NCI-H2227 (cell line): ENCODE results near the gene TBC1D4.

Source experiments
- DNase-seq: peaks from one replicate; lab custom pipeline; 2025; ENCODE audit not compliant: unreplicated experiment; lab: John Stamatoyannopoulos, UW

The TBC1D4 gene

GRCh38 chr13:75489502-75490263 is 7.7 kb upstream of the TBC1D4 start:
- no peak for DNase-seq

GRCh38 chr13:75486146-75487062 is 4.4 kb upstream of the TBC1D4 start:
- no peak for DNase-seq

- DNase-seq: no peak
Measured at GRCh38 chr13:75485286-75486062, 3.5 kb upstream of the TBC1D4 start.

DNA sequence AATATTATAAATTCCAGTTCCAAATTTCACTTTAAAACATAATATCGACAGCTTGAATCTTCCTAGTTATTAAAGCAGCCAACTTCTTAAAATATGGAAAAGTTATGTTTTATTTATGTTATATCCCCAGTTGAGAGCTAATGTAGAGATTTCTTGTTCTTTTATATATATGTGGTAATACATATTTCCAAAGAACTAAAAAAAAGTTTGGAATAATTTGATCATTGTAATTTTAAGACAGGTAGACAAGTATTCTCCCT is 781 bp upstream of the TBC1D4 start:
- DNase-seq: no peak

DNA sequence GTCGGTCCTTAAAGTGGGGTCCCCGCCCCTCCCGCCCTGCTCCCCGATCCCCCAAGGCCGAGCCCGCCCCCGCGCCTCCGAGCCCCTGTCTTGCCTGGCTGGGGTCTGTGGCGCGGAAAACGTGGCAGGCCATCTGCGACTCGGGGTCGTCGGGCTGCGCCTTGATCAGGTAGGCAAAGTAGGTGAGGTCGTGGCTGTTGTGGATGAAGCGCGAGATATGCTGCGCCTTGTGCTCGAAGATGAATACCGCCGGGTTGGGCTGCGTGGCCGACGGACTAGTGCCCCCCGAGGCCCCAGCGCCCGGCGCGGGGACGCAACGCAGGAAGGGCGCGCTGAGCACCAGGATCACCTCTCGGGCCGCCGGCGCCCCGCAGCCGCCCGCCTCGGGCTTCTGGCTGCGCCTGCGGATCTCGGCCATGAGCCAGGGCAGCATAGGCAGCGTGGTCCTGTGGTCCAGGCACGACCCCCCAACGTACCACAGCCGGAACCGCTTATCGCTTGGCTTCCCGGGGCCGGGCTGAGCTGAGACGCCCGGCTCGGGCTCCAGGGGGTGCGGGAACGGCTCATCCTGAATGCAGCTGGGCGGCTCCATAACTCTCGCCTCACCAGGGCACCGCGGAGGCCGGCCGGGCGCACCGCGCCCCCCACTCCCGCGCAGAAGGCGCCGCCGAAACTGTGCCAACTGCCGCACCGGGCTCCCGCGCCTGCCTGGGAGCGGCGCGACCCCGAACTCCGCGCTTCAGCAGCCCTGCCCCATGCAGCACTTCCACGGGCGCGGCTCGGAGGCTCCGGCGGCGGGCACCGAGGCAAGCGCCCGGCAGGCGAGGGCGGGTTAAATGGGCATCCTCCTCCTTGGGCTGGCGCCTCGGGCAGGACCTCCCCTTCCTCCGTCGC is 546 bp downstream of the TBC1D4 start:
- peak; percentile 45 for DNase-seq

DNA sequence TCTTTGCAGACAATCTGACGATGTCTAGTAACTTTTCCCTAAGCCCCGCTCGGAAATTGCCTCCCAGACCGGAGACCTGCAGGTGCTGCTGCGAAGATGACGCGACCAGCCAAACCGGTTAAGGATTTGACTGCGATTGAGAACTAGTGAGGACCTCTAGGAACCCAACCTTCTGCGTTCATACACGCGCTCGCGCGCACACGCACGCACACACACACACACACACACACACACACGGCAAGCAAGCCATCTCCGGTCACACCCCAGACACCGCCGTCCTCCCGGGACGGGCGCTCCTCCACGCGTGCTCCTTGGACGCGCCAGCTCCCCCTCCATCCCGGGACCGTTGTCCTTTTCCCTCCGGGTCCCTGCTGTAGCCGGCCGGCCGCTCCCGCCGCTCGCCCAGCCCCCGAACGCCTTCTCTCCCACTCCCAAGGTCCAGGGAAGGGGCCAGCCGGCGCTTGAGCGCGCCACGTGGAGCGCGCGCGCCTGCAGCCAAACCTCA is 1.2 kb downstream of the TBC1D4 start:
- DNase-seq: peak; percentile 59

DNA sequence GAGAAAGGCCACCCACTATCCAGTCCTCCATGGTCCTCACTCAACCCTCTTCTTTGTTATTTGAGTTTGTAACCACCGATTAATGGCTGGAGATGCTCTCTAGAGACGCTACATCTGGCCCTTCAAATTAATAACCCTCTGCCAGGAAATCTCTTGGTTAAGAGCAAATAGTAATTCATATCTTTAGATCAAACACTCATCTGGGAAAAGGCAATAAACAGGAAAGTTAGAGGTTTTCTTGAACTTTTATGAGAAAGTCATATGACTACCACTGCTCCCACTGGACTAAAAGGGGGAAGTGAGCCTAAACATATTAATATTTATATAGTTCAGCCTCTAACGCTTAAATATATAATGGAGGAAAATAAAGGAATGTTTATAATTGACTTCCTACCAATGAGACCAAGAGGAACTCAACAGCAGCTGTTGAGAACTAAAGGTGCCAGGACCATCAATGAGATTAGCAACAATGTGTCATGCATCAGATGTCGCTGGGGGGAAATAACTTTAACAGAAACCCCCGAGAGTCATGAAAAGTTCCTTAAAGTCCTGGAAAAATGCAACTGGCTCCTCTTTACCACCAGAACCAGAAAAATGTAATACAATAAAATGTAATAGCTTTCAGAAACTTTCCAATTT is 2.7 kb downstream of the TBC1D4 start:
- DNase-seq: peak; percentile 40

- DNase-seq: no peak
Measured at GRCh38 chr13:75478659-75479058, 3.3 kb downstream of the TBC1D4 start.

- DNase-seq: no peak
Measured at GRCh38 chr13:75474956-75475355, 7.0 kb downstream of the TBC1D4 start.

DNA sequence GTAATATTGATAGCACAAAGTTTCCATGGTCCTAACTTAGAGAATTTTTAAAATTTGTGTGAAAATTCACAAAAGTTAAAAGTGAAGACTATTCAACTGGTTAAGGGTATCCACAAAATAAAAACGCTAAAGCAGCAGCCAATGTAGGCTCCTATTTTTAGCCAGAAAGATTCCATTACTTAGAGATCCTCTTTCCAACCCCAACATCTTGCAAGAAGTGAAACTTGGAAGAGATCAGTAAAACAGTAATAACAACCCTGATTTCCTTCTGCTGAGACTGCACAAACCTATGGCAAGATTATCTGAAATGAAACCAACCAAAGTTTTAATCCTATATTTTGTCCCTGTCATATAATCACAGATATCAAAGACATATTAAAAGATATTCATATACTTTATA is 8.5 kb downstream of the TBC1D4 start:
- no peak for DNase-seq

- DNase-seq: no peak
Measured at GRCh38 chr13:75470676-75471075, 11.3 kb downstream of the TBC1D4 start.

- no peak for DNase-seq
Measured at GRCh38 chr13:75469047-75469446, 12.9 kb downstream of the TBC1D4 start.

DNA sequence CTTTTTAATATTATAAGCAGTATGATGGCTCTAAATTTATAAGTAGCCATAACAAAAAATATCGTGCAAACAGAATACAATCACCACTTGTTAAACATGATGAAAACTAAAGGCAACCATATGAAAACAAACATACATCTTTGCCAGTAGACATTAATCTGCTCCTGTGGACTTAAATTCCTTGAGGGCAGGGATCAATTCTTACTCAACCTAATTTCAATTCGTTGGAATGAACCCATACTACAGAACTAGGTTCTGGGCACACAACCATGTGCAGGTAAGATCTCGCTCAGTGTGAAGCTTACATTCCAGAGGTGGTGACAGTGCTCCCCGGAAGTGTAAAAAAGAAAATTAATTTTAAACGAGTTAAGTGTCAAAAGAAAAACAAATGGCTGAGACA is 13.4 kb downstream of the TBC1D4 start:
- no peak for DNase-seq

GRCh38 chr13:75468098-75468497 is 13.9 kb downstream of the TBC1D4 start:
- no peak for DNase-seq

DNA sequence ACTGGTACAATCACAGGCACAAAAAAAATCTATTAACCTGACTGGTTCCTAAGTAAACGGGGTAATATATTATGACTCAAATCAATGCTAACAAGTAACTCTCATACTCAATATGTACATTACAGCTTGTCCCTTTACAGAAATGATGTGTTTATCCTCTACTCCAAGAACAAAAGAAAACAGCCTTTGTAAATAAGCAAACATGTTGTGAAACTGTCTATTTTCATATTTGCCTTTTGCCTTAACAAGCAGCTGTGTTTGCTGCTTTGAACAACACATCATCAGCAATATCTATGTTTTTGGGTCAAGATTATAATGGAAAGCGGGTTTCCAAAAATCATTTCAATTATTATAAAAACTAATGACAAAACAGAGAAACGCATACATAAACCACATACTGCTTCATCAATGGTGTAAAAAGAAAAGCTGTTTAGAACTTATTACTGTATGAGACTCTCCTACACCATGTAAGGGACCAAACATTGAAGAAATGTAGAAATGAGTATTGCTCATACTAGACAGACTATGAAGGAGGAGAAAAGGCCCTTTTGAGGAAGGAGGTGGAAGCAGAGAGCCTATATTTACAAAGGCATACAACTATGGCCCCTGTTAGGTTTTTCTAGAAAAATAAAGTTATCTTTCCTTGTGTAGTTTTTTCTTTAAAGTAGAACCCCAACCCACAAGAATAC is 14.8 kb downstream of the TBC1D4 start:
- no peak for DNase-seq

DNA sequence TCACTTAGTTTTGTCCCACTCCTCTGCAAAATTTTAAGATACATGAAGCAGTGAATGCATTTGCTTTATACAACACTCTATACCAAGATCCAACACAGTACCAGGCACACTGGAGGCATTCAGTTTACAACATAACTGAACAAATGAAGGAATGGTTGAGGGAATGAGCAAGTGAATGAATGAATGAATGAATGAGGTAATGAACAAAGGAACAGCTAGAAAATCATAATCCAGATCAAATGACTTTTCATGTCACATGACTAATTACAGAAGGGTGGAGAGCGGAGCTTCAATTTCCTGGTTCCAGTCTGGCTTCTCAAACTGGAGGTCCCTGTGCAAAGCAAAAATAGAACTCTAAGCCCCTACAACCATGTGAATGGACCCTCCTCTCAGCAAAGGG is 16.7 kb downstream of the TBC1D4 start:
- DNase-seq: no peak

- no peak for DNase-seq
Measured at GRCh38 chr13:75461314-75461713, 20.7 kb downstream of the TBC1D4 start.

DNA sequence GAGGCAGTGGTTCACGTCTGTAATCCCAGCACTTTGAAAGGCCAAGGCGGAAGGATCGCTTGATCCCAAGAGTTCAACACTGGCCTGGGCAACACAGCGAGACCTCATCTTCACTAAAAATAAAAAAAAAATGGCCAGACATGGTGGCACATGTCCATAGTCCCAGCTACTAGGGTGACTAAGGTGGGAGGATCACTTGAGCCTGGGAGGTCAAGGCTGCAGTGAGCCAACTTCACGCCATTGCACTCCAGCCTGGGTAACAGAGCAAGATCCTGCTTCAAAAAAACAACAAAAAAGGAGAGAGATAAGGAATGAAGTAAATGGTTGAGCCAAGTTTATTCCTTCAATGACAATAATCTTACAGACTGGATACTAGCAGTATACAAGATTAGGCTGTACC is 21.3 kb downstream of the TBC1D4 start:
- no peak for DNase-seq

GRCh38 chr13:75458696-75459422 is 23.1 kb downstream of the TBC1D4 start:
- DNase-seq: peak; percentile 14
